Endothelial cell (in vitro differentiated cells): Measurements from ENCODE around the gene STK11IP. TPM values are rescaled to one million over a fixed set of nuclear protein-coding genes. Genes with fewer than 3 reads are reported as not detected.

Experiments used
- DNase-seq: peaks from one replicate; pipeline ENCODE4 v3.0.0; 2021; ENCODE audit warnings: low spot score
- H3K27ac Mint-ChIP-seq: one replicate; pipeline ENCODE4 v1.8.0; 2021; ENCODE audit warnings: mixed read lengths, inconsistent platforms; ENCODE audit not compliant: unreplicated experiment
- H3K27me3 Mint-ChIP-seq: one replicate; pipeline ENCODE4 v1.8.0; 2021; ENCODE audit warnings: mild to moderate bottlenecking, moderate library complexity, mixed read lengths, inconsistent platforms; ENCODE audit not compliant: unreplicated experiment
- H3K36me3 Mint-ChIP-seq: one replicate; pipeline ENCODE4 v1.8.0; 2021; ENCODE audit warnings: mild to moderate bottlenecking, low read depth, mixed read lengths, inconsistent platforms; ENCODE audit not compliant: unreplicated experiment
- H3K4me1 Mint-ChIP-seq: one replicate; pipeline ENCODE4 v1.8.0; 2021; ENCODE audit warnings: mild to moderate bottlenecking, mixed read lengths, inconsistent platforms; ENCODE audit not compliant: unreplicated experiment
- H3K4me3 Mint-ChIP-seq: one replicate; pipeline ENCODE4 v1.8.0; 2021; ENCODE audit warnings: mild to moderate bottlenecking, mixed read lengths, inconsistent platforms; ENCODE audit not compliant: unreplicated experiment
- H3K9me3 Mint-ChIP-seq: one replicate; pipeline ENCODE4 v1.8.0; 2021; ENCODE audit warnings: mixed read lengths, inconsistent platforms; ENCODE audit not compliant: unreplicated experiment
- total RNA-seq: library from RNA; stranded (reverse); fragmentation: NEBNext Ultra II Directional; extraction: Animal tissue kit (Norgen Biotek cat#: 25700); gene quantifications from one replicate; pipeline ENCODE4 v1.2.1, GENCODE V29; 2021; ENCODE audit not compliant: unreplicated experiment
- TF ChIP-seq, protein P1 (sequence below): fragments of 200-600 bp; sonication (generic); IDR thresholded peaks from one replicate; pipeline ENCODE4 v1.5.0; 2021; ENCODE audit warnings: antibody characterized with exemption; ENCODE audit not compliant: unreplicated experiment

STK11IP gene
- total RNA-seq, 1 donor from 2014 or later: 23.8 TPM

DNA sequence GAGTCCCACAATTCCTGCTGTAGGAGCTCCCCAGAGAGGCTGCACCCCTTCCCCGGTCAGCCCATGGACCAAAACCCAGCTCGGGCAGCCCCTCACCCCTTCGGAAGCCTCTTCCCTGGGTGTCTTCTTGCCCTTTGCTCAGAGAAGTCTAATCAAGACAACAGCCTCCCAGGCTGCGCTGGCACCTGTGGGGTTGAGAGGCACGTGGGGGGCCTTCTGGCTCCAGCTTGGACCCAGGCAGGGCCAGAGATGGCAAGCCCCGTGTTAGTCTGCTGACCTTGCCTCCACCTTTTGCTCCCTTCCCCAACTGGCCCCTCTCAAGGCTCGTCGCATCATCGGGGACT lies 40.2 kb downstream of the STK11IP start:
- TF ChIP-seq, protein P1, sequence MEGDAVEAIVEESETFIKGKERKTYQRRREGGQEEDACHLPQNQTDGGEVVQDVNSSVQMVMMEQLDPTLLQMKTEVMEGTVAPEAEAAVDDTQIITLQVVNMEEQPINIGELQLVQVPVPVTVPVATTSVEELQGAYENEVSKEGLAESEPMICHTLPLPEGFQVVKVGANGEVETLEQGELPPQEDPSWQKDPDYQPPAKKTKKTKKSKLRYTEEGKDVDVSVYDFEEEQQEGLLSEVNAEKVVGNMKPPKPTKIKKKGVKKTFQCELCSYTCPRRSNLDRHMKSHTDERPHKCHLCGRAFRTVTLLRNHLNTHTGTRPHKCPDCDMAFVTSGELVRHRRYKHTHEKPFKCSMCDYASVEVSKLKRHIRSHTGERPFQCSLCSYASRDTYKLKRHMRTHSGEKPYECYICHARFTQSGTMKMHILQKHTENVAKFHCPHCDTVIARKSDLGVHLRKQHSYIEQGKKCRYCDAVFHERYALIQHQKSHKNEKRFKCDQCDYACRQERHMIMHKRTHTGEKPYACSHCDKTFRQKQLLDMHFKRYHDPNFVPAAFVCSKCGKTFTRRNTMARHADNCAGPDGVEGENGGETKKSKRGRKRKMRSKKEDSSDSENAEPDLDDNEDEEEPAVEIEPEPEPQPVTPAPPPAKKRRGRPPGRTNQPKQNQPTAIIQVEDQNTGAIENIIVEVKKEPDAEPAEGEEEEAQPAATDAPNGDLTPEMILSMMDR: no peak
- peaks cover 11% of the 10 kb centered on the region for H3K27me3 Mint-ChIP-seq
- H3K36me3 Mint-ChIP-seq: peaks cover 7% of the 10 kb centered on the region
- no peak overlapping the region for H3K4me3 Mint-ChIP-seq
- DNase-seq: no peak
- H3K9me3 Mint-ChIP-seq: no peaks in the 10 kb centered on the region
- no peak overlapping the region for H3K27ac Mint-ChIP-seq
- peaks cover 9% of the 10 kb centered on the region for H3K4me1 Mint-ChIP-seq

DNA sequence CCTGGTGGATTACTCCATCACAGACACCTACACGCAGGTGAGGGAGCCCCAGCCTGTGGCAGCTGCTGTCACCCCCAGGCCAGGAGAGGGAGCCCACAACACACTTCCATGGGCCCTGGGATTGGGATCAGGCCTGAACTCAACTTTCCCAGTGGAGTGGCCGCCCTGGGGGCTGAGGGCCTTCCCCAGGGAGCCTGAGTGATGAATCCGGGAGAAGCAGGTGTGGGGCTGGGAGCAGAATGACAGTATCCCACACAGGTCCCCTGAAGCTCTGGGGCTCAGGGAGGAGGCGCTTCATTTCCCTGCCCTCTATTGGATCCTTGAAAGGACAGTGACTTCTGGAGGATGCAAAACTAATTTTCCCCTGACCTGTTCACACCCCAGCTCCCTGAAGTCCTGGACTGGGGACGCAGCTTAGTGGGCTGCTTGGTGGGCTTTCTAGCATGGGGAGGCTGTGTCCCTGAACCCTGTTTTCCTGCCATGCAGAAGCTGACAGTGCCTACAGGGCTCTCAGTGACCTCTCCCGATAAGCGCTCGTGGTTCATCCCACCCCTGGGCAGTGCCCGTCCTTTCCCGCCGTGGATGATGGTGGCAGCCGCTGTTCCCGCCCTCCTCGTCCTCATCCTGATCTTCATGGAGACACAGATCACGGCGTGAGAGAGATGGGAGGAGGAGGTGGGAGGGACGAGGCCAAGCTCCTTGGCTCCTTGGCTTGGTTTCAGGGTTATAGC lies 40.7 kb downstream of the STK11IP start:
- Mint-ChIP-seq H3K27ac (no peak overlapping the region), H3K4me1 (peaks cover 13% of the 10 kb centered on the region), H3K27me3 (peaks cover 12% of the 10 kb centered on the region), H3K9me3 (no peaks in the 10 kb centered on the region), H3K4me3 (no peak overlapping the region), H3K36me3 (peaks cover 7% of the 10 kb centered on the region)
- TF ChIP-seq, protein P1: no peak
- DNase-seq: no peak

DNA sequence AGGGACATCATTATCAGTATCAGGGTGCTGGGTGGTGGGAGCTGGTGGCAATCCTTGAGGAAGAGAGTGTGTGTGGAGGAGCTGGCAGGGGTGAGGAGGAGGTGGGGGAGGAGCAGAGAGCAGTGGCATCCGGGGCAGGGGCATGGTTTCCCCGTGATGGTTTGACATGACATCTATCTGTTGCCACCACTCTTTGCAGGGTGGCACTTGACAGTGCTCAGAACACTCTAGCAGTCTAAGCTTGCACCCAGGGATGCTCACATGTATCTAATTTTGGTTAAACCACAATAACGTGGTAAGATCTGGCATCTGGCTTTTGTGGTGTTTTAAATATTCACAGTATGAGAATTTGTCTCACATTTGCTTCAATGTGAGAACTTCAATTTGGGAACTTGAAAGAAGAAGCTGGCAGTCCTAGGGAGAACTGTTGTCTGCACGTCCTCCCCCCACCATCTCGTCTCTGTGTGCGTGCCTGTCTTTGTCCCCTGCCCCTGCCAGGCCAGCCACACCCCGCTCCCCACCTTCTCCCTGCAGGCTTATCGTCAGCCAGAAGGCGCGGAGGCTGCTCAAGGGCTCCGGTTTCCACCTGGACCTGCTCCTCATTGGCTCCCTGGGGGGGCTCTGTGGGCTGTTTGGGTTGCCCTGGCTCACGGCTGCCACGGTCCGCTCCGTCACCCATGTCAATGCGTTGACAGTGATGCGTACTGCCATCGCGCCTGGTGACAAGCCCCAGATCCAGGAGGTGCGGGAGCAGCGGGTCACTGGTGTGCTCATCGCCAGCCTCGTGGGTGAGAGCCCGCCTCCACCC lies 41.5 kb downstream of the STK11IP start:
- H3K4me1 Mint-ChIP-seq: peaks cover 18% of the 10 kb centered on the region
- no peak overlapping the region for H3K27ac Mint-ChIP-seq
- H3K36me3 Mint-ChIP-seq: peaks cover 4% of the 10 kb centered on the region
- peaks cover 11% of the 10 kb centered on the region for H3K27me3 Mint-ChIP-seq
- DNase-seq: no peak
- no peak overlapping the region for H3K4me3 Mint-ChIP-seq
- TF ChIP-seq, protein P1: no peak
- no peaks in the 10 kb centered on the region for H3K9me3 Mint-ChIP-seq

DNA sequence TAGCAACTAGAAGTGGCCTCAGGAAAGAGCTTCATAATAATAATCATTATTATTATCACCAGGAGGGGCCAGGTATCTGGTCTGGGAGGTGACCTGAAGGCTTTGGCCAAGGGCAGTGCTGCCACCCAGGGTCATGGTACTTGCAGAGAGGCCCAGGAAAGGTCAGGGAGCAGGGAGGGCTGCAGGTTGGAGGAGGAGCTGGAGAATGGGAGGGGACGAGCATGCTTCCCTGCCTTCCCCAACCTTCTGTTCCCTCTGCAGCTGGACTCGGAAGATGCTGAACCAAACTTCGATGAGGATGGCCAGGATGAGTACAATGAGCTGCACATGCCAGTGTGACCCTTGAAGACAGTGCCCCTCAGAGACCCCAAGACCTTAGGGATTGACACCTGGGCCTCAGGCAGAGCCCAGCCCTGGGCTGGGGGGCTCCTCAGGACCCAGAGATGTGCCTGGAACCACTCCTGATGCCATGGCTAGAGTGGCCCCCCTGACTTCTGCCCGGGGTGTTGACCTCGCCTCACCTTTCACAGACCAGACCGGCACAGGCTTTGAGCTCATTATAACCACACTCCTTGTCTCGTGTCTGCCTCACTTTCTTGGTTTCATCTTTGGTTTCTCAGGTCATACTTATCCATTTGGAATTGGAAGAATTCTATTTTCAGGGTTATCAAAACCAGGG lies 43.9 kb downstream of the STK11IP start:
- peaks cover 18% of the 10 kb centered on the region for H3K4me1 Mint-ChIP-seq
- no peak overlapping the region for H3K4me3 Mint-ChIP-seq
- no peaks in the 10 kb centered on the region for H3K9me3 Mint-ChIP-seq
- H3K27me3 Mint-ChIP-seq: peaks cover 12% of the 10 kb centered on the region
- peak overlapping the region; percentile 2 for H3K27ac Mint-ChIP-seq
- no peak for DNase-seq
- TF ChIP-seq, protein P1: no peak
- peaks cover 3% of the 10 kb centered on the region for H3K36me3 Mint-ChIP-seq
